ENCODE measurements around the gene RIC8A.
"Not testable (repeated sequence)": the region's sequence is repeated elsewhere in the genome, so short reads cannot be mapped to it uniquely, and the experiment has no call there.

The RIC8A gene

GRCh38 chr11:207208-207862, at the start of gene RIC8A, which contains the start of gene BET1L:
RIC8A (plus strand) TSS chr11:207708; CDS start chr11:208855, 1,147 bp downstream.
BET1L (minus strand) TSS chr11:207399; CDS start chr11:207321, 78 bp downstream.
- DNase-seq: peak; percentile 99

GRCh38 chr11:180242-180641, 27.3 kb upstream of the RIC8A start:
- DNase-seq: not testable (repeated sequence)

- not testable (repeated sequence) for DNase-seq
These were observed 18.2 kb upstream of the RIC8A start for GRCh38 chr11:189200-189783.

GRCh38 chr11:189843-190311, 17.6 kb upstream of the RIC8A start:
- peak; percentile 61 to 73 for DNase-seq

GRCh38 chr11:190546-190945, 17.0 kb upstream of the RIC8A start:
- not testable (repeated sequence) for DNase-seq

- peak; percentile 82 to 85 for DNase-seq
These were observed 15.7 kb upstream of the RIC8A start for GRCh38 chr11:191490-192478.

GRCh38 chr11:192674-193128, 14.8 kb upstream of the RIC8A start, which contains the start of gene SCGB1C1:
SCGB1C1 (plus strand) TSS chr11:193078; CDS start chr11:193100, 22 bp downstream.
- not testable (repeated sequence) for DNase-seq

- peak in 1 of 2 experiments; percentile 16 for DNase-seq
These were observed 14.0 kb upstream of the RIC8A start for GRCh38 chr11:193481-193880.

- DNase-seq: peak in 1 of 2 experiments; percentile 15
These were observed 10.4 kb upstream of the RIC8A start for GRCh38 chr11:196786-197731.

- no peak for DNase-seq
These were observed 9.7 kb upstream of the RIC8A start for GRCh38 chr11:197741-198235.

GRCh38 chr11:198236-198806, 9.2 kb upstream of the RIC8A start:
- no peak for DNase-seq

- DNase-seq: no peak
These were observed 8.4 kb upstream of the RIC8A start for GRCh38 chr11:199004-199581.

GRCh38 chr11:199782-200181, 7.7 kb upstream of the RIC8A start:
- peak in 1 of 2 experiments; percentile 15 for DNase-seq

GRCh38 chr11:200224-201003, 7.1 kb upstream of the RIC8A start:
- DNase-seq: peak in 1 of 2 experiments; percentile 17

- DNase-seq: peak in 1 of 2 experiments; percentile 21
These were observed 5.5 kb upstream of the RIC8A start for GRCh38 chr11:201966-202365.

- DNase-seq: peak in 1 of 2 experiments; percentile 24
These were observed 5.0 kb upstream of the RIC8A start for GRCh38 chr11:202490-202889.

- peak in 1 of 2 experiments; percentile 19 for DNase-seq
These were observed 4.2 kb upstream of the RIC8A start for GRCh38 chr11:203056-203944.

- DNase-seq: peak in 1 of 2 experiments; percentile 16
These were observed 3.4 kb upstream of the RIC8A start for GRCh38 chr11:203945-204586.

All from activated T-cell treated with anti-CD3 and anti-CD28 coated beads, Interleukin-2, amount 50 U/mL, for 48 hours (primary cell).